PC-3 (cell line): ENCODE results near the gene TLR7.

Experiments used
- EZH2 ChIP-seq: fragments of 300-600 bp; sonication (generic); IDR thresholded peaks from one replicate; pipeline ENCODE4 v1.6.1; 2017; ENCODE audit warnings: antibody characterized with exemption, mild to moderate bottlenecking, low read length; ENCODE audit not compliant: unreplicated experiment
- EZH2phosphoT487 ChIP-seq: fragments of 300-600 bp; sonication (generic); IDR thresholded peaks from 2 replicates; pipeline ENCODE4 v1.6.1; 2018; ENCODE audit warnings: mild to moderate bottlenecking, antibody characterized with exemption, low read length, borderline replicate concordance
- TF ChIP-seq, protein P1 (sequence below): fragments of 300-600 bp; sonication (generic); conservative IDR thresholded peaks from 2 replicates; pipeline ENCODE4 v1.5.1; 2017; ENCODE audit warnings: antibody characterized with exemption, low read depth, mild to moderate bottlenecking, low read length

DNA sequence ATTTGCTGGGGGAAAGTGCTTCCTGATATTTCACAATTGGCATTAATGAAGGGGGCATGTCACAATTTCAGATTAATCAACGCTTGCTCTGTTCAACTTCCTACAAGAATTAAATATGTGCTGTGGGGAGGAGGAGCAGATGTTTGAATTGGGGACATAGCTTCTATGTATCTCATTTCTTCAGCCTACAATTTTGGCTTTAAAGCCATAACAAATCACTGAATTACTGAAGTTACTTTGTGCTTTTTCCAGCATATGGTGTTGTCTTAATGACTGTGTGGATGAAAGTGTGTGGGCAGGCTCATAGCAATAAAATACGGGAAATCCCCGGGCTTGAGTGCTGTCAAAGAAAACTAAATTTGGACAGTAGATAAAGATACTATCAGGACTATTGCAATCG is 813 bp downstream of the TLR7 start:
- TF ChIP-seq, protein P1, sequence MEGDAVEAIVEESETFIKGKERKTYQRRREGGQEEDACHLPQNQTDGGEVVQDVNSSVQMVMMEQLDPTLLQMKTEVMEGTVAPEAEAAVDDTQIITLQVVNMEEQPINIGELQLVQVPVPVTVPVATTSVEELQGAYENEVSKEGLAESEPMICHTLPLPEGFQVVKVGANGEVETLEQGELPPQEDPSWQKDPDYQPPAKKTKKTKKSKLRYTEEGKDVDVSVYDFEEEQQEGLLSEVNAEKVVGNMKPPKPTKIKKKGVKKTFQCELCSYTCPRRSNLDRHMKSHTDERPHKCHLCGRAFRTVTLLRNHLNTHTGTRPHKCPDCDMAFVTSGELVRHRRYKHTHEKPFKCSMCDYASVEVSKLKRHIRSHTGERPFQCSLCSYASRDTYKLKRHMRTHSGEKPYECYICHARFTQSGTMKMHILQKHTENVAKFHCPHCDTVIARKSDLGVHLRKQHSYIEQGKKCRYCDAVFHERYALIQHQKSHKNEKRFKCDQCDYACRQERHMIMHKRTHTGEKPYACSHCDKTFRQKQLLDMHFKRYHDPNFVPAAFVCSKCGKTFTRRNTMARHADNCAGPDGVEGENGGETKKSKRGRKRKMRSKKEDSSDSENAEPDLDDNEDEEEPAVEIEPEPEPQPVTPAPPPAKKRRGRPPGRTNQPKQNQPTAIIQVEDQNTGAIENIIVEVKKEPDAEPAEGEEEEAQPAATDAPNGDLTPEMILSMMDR: no peak
- no peak for TF ChIP-seq EZH2phosphoT487
- no peak for TF ChIP-seq EZH2
